IMR-90 (cell line): ENCODE results near the gene CPTP. TPM values are rescaled to one million over a fixed set of nuclear protein-coding genes. Genes with fewer than 3 reads are reported as not detected.
A peak's percentile ranks its signal among the peaks of the same experiment; 100 is the strongest.

Experiments
- ATAC-seq: fragments of 200-7000 bp; cut with Tn5 transposase; 2 replicates; pipeline ENCODE4 v1.9.1; 2020; ENCODE audit warnings: low read depth, mild to moderate bottlenecking, moderate library complexity
- BruUV-seq: library from RNA; stranded (reverse); fragments of 400-500 nt; replicated peaks from 2 replicates; lab custom pipeline; 2021; lab: Mats Ljungman, UMichigan
- CTCF ChIA-PET: fragments of 300-600 bp; formaldehyde crosslinking; extraction: SDS; loops from one replicate; lab custom pipeline; 2021; ENCODE audit warnings: antibody characterized with exemption; lab: Yijun Ruan, JAX
- POLR2A ChIA-PET: fragments of 300-600 bp; sonication (Branson Sonifier 250); formaldehyde crosslinking; loops from one replicate; lab custom pipeline; 2022; ENCODE audit warnings: antibody characterized with exemption; ENCODE audit not compliant: unreplicated experiment; lab: Charles Lee
- DNase-seq: peaks from one replicate; pipeline ENCODE4 v3.0.0; 2013
- H2AFZ ChIP-seq: replicated peaks from 2 replicates; pipeline ENCODE3; 2013; ENCODE audit warnings: low read length, mild to moderate bottlenecking; ENCODE audit not compliant: poor library complexity
- H2AK5ac ChIP-seq: 2 replicates; pipeline ENCODE4 v1.6.1; 2013; ENCODE audit warnings: low read depth, low read length, inconsistent platforms
- H2AK9ac ChIP-seq: replicated peaks from 2 replicates; pipeline ENCODE3; 2013; ENCODE audit warnings: mild to moderate bottlenecking, low read depth, low read length, moderate library complexity; ENCODE audit not compliant: poor library complexity
- H2BK120ac ChIP-seq: 2 replicates; pipeline ENCODE4 v1.6.1; 2013; ENCODE audit warnings: low read depth, low read length, inconsistent platforms
- H2BK15ac ChIP-seq: 3 replicates; pipeline ENCODE4 v1.6.1; 2013; ENCODE audit warnings: low read depth, low read length, inconsistent platforms
- H2BK20ac ChIP-seq: 2 replicates; pipeline ENCODE4 v1.6.1; 2013; ENCODE audit warnings: low read depth, mild to moderate bottlenecking, inconsistent platforms, low read length, moderate library complexity
- H2BK5ac ChIP-seq: 2 replicates; pipeline ENCODE4 v1.6.1; 2013; ENCODE audit warnings: mild to moderate bottlenecking, low read depth, low read length, inconsistent platforms; ENCODE audit not compliant: poor library complexity, severe bottlenecking
- H3K14ac ChIP-seq: replicated peaks from 2 replicates; pipeline ENCODE4 v1.6.1; 2013; ENCODE audit warnings: low read depth, low read length, inconsistent platforms
- H3K18ac ChIP-seq: 2 replicates; pipeline ENCODE4 v1.6.1; 2013; ENCODE audit warnings: low read depth, low read length, control low read depth
- H3K23ac ChIP-seq: 2 replicates; pipeline ENCODE4 v1.6.1; 2013; ENCODE audit warnings: low read depth, low read length, inconsistent platforms
- H3K27ac ChIP-seq: 2 replicates; pipeline ENCODE4 v1.5.1; 2013; ENCODE audit warnings: mild to moderate bottlenecking, control low read depth, low read length; ENCODE audit not compliant: insufficient read depth
- H3K27me3 ChIP-seq: 2 replicates; pipeline ENCODE4 v1.6.1; 2013; ENCODE audit warnings: low read length; ENCODE audit not compliant: control insufficient read depth, insufficient read depth
- H3K36me3 ChIP-seq: 2 replicates; pipeline ENCODE4 v1.6.1; 2013; ENCODE audit warnings: low read length, mixed read lengths; ENCODE audit not compliant: control insufficient read depth, insufficient read depth
- H3K4ac ChIP-seq: 2 replicates; pipeline ENCODE4 v1.6.1; 2013; ENCODE audit warnings: low read depth, low read length, inconsistent platforms
- H3K4me1 ChIP-seq: 2 replicates; pipeline ENCODE4 v1.6.1; 2013; ENCODE audit warnings: low read length, mixed read lengths; ENCODE audit not compliant: control insufficient read depth, insufficient read depth
- H3K4me2 ChIP-seq: 2 replicates; pipeline ENCODE4 v1.6.1; 2013; ENCODE audit warnings: low read depth, mild to moderate bottlenecking, control low read depth, low read length, moderate library complexity
- H3K4me3 ChIP-seq: 2 replicates; pipeline ENCODE4 v1.5.1; 2013; ENCODE audit warnings: low read depth, mild to moderate bottlenecking, control low read depth, low read length, moderate library complexity; ENCODE audit not compliant: insufficient read depth
- H3K56ac ChIP-seq: 2 replicates; pipeline ENCODE4 v1.6.1; 2013; ENCODE audit warnings: low read length, inconsistent platforms; ENCODE audit not compliant: insufficient read depth; ENCODE audit errors: extremely low read depth
- H3K79me1 ChIP-seq, 2 experiments: 2 replicates each; pipeline ENCODE4 v1.6.1; 2013; ENCODE audit warnings: low read length in 2 of 2, inconsistent platforms in 1 of 2, low read depth in 1 of 2
- H3K9ac ChIP-seq: 2 replicates; pipeline ENCODE4 v1.6.1; 2013; ENCODE audit warnings: low read depth, low read length, control low read depth
- H3K9me1 ChIP-seq: 2 replicates; pipeline ENCODE4 v1.6.1; 2013; ENCODE audit warnings: low read length, inconsistent platforms; ENCODE audit not compliant: insufficient read depth
- H3K9me3 ChIP-seq: 2 replicates; pipeline ENCODE4 v1.6.1; 2013; ENCODE audit warnings: low read length; ENCODE audit not compliant: control insufficient read depth, insufficient read depth
- H4K20me1 ChIP-seq: 2 replicates; pipeline ENCODE4 v1.6.1; 2013; ENCODE audit warnings: low read length, inconsistent platforms; ENCODE audit not compliant: insufficient read depth
- H4K5ac ChIP-seq: 2 replicates; pipeline ENCODE4 v1.6.1; 2013; ENCODE audit warnings: mild to moderate bottlenecking, low read depth, low read length, control low read depth
- H4K8ac ChIP-seq, 2 experiments: 2 replicates each; pipeline ENCODE4 v1.6.1; 2013; ENCODE audit warnings: low read depth in 2 of 2, low read length in 2 of 2, control low read depth in 1 of 2, inconsistent platforms in 1 of 2
- H4K91ac ChIP-seq: 2 replicates; pipeline ENCODE4 v1.6.1; 2013; ENCODE audit warnings: low read depth, low read length, inconsistent platforms; ENCODE audit not compliant: insufficient read depth
- BHLHE40 ChIP-seq: fragments of 150-350 bp; IDR thresholded peaks from 2 replicates; pipeline ENCODE4 v1.6.1; 2016; ENCODE audit warnings: mild to moderate bottlenecking, low read depth, low read length
- CEBPB ChIP-seq: IDR thresholded peaks from 2 replicates; pipeline ENCODE4 v1.6.1; 2012; ENCODE audit warnings: low read depth, low read length, improper control_type of control experiment
- CHD1 ChIP-seq: IDR thresholded peaks from 2 replicates; pipeline ENCODE4 v1.6.1; 2012; ENCODE audit warnings: low read depth, low read length, improper control_type of control experiment
- CTCF ChIP-seq: conservative IDR thresholded peaks from 2 replicates; pipeline ENCODE4 v1.5.1; 2012; ENCODE audit warnings: mild to moderate bottlenecking, low read depth, low read length, improper control_type of control experiment
- ELK1 ChIP-seq: fragments of 150-350 bp; IDR thresholded peaks from 2 replicates; pipeline ENCODE4 v1.6.1; 2016; ENCODE audit warnings: low read depth, mild to moderate bottlenecking, low read length, moderate library complexity, borderline replicate concordance
- FOS ChIP-seq: fragments of 150-350 bp; IDR thresholded peaks from 2 replicates; pipeline ENCODE4 v1.6.1; 2016; ENCODE audit warnings: low read depth, low read length
- MAFK ChIP-seq: IDR thresholded peaks from 2 replicates; pipeline ENCODE4 v1.6.1; 2012; ENCODE audit warnings: low read depth, low read length, improper control_type of control experiment
- MAZ ChIP-seq: IDR thresholded peaks from 2 replicates; pipeline ENCODE4 v1.6.1; 2012; ENCODE audit warnings: low read depth, mild to moderate bottlenecking, low read length, improper control_type of control experiment, moderate library complexity, borderline replicate concordance
- MXI1 ChIP-seq: IDR thresholded peaks from 2 replicates; pipeline ENCODE4 v1.6.1; 2012; ENCODE audit warnings: low read depth, mild to moderate bottlenecking, low read length, moderate library complexity, borderline replicate concordance
- NFE2L2 ChIP-seq: fragments of 150-350 bp; IDR thresholded peaks from 2 replicates; pipeline ENCODE4 v1.6.1; 2016; ENCODE audit warnings: low read depth, mild to moderate bottlenecking, low read length
- POLR2A ChIP-seq: IDR thresholded peaks from 2 replicates; pipeline ENCODE4 v1.6.1; 2012; ENCODE audit warnings: mild to moderate bottlenecking, low read depth, low read length
- RAD21 ChIP-seq: IDR thresholded peaks from 2 replicates; pipeline ENCODE4 v1.6.1; 2012; ENCODE audit warnings: low read length, improper control_type of control experiment
- RCOR1 ChIP-seq: IDR thresholded peaks from 2 replicates; pipeline ENCODE4 v1.6.1; 2012; ENCODE audit warnings: mild to moderate bottlenecking, low read length, improper control_type of control experiment; ENCODE audit not compliant: insufficient replicate concordance
- RFX5 ChIP-seq: IDR thresholded peaks from 2 replicates; pipeline ENCODE4 v1.8.0; 2012; ENCODE audit warnings: low read depth, mild to moderate bottlenecking, low read length, moderate library complexity
- SMC3 ChIP-seq: fragments of 150-350 bp; IDR thresholded peaks from 2 replicates; pipeline ENCODE4 v1.6.1; 2016; ENCODE audit warnings: low read depth, mild to moderate bottlenecking, antibody characterized with exemption, low read length, moderate library complexity
- USF2 ChIP-seq: fragments of 150-350 bp; IDR thresholded peaks from 2 replicates; pipeline ENCODE4 v1.6.1; 2017; ENCODE audit warnings: mild to moderate bottlenecking, antibody characterized with exemption, low read length, low read depth
- WGBS, 2 experiments: methylation state at CpG; one replicate each; pipeline versions ENCODE4 v1.1.5 to v1.1.7; 2013; ENCODE audit warnings: missing lambda C conversion rate in 2 of 2; ENCODE audit not compliant: insufficient read length in 1 of 2; ENCODE audit errors: extremely low coverage in 2 of 2; 5-methylcytosine and 5-hydroxymethylcytosine counted together
- dilution Hi-C: fragments of 300-500 bp; cut with HindIII; formaldehyde crosslinking; loops from one replicate; pipeline ENCODE4 v1.14.3; 2018; ENCODE audit warnings: low sequenced_read_pairs; ENCODE audit not compliant: unreplicated experiment
- in situ Hi-C: fragments of 300-500 bp; cut with MboI; formaldehyde crosslinking; loops from 3 replicates; pipeline ENCODE4 v1.14.3; 2019; ENCODE audit warnings: low sequenced_read_pairs, inconsistent platforms, mixed read lengths
- intact Hi-C: fragments of 100-400 bp; cut with micrococcal nuclease; formaldehyde crosslinking; loops from 2 replicates; pipeline ENCODE4 v1.10.0; 2022
- polyA plus RNA-seq, 3 experiments: library from polyadenylated mRNA; depleted of rRNA; stranded (reverse); fragments of >200 nt; gene quantifications; 2 replicates each; pipeline ENCODE4 v1.2.3, GENCODE V29; 2012; ENCODE audit warnings: low replicate concordance in 1 of 3
- total RNA-seq: library from RNA; depleted of rRNA; stranded (reverse); fragments of >200 nt; gene quantifications from 2 replicates; pipeline ENCODE4 v1.2.3, GENCODE V29; 2012

CPTP gene
- total and polyA plus RNA-seq, 2 of the 4 experiments (the other 2 are of a cell fraction): 2.7 to 12.1 TPM

- Histone ChIP-seq H3K9me3 (no peaks in the 10 kb centered on the region), H3K4ac (no peak overlapping the region), H4K8ac (no peak overlapping the region), H4K20me1 (peaks cover 56% of the 10 kb centered on the region), H3K9ac (no peak overlapping the region), H3K4me2 (no peak overlapping the region), H3K27me3 (no peaks in the 10 kb centered on the region), H2BK20ac (no peak overlapping the region), H2AK9ac (peak overlapping the region; percentile 76), H3K27ac (no peak overlapping the region), H2BK15ac (no peak overlapping the region), H3K36me3 (peaks cover 9% of the 10 kb centered on the region), H4K5ac (no peak overlapping the region), H2AFZ (no peak overlapping the region), H3K4me1 (peaks cover 25% of the 10 kb centered on the region), H2BK120ac (no peak overlapping the region), H2AK5ac (peak overlapping the region; percentile 15; the same call in 1 of the 2 replicates), H3K79me1 (peaks cover 3 to 53% of the 10 kb centered on the region in 2 experiments; a peak in 3 of 4 replicates), H3K9me1 (peaks cover 3% of the 10 kb centered on the region), H3K14ac (no peak overlapping the region), H3K4me3 (no peak overlapping the region), H3K23ac (no peak overlapping the region), H3K56ac (no peak overlapping the region), H2BK5ac (no peak overlapping the region), H4K91ac (no peak overlapping the region), H3K18ac (no peak overlapping the region)
- intact Hi-C loops: no loop called here
- POLR2A ChIA-PET: no interaction called here
- TF ChIP-seq MAFK: no peak
- no peak for TF ChIP-seq RFX5
- TF ChIP-seq CHD1: no peak
- no peak for TF ChIP-seq USF2
- TF ChIP-seq POLR2A: no peak
- no peak for TF ChIP-seq NFE2L2
- no peak for TF ChIP-seq ELK1
- no peak for TF ChIP-seq SMC3
- TF ChIP-seq MXI1: no peak
- TF ChIP-seq MAZ: no peak
- TF ChIP-seq CTCF: no peak
- TF ChIP-seq BHLHE40: no peak
- no peak for TF ChIP-seq FOS
- TF ChIP-seq CEBPB: no peak
- TF ChIP-seq RCOR1: no peak
- TF ChIP-seq RAD21: no peak
- 93% methylated on average over 14 of the region's 31 CpGs; no CpG with 5 or more reads in 1 of the 2 experiments for WGBS, 2 experiments
- CTCF ChIA-PET: interaction anchor here (0.7 kb wide), 1 partner anchor 27 kb away, joined by 3 read pairs; no protein-coding TSS in a partner anchor
- in situ Hi-C loops: no loop called here
- no peak for ATAC-seq
- no TSS peak for BruUV-seq
- dilution Hi-C loops: no loop called here
- no peak for DNase-seq
Observed at GRCh38 chr1:1302951-1303509, 21.6 kb upstream of the CPTP start.
